ENCODE measurements around the gene TNXB.
"Not testable (repeated sequence)": the region's sequence is repeated elsewhere in the genome, so short reads cannot be mapped to it uniquely, and the experiment has no call there.

DNA sequence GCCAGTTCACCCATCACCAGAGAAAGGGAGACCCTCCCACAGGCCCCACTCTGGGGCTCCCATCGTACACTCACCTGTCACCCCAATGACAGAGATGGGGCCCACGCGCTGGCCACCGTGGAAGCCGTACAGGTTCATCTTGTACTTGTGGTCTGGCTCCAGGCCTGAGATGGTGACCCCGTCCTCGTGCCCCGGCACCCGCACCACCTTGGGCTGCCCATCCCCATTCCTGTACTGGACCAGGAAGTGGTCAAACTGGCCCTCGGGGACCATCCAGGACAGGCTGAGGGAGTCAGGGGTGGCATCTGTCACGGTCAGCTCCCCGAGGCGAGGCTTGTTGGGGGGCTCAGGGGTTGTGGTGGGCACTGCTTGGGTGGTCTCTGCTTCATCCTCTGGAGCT is 55.8 kb downstream of the TNXB start:
- TF ChIP-seq, protein P1, sequence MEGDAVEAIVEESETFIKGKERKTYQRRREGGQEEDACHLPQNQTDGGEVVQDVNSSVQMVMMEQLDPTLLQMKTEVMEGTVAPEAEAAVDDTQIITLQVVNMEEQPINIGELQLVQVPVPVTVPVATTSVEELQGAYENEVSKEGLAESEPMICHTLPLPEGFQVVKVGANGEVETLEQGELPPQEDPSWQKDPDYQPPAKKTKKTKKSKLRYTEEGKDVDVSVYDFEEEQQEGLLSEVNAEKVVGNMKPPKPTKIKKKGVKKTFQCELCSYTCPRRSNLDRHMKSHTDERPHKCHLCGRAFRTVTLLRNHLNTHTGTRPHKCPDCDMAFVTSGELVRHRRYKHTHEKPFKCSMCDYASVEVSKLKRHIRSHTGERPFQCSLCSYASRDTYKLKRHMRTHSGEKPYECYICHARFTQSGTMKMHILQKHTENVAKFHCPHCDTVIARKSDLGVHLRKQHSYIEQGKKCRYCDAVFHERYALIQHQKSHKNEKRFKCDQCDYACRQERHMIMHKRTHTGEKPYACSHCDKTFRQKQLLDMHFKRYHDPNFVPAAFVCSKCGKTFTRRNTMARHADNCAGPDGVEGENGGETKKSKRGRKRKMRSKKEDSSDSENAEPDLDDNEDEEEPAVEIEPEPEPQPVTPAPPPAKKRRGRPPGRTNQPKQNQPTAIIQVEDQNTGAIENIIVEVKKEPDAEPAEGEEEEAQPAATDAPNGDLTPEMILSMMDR (IDR thresholded peaks at IDR 0.05; ENCODE audit: extremely low read depth in 1 of 2, insufficient read depth in 1 of 2, low read depth in 1 of 2, low read length in 2 of 2): not testable (repeated sequence)
- not testable (repeated sequence) for TF ChIP-seq POLR2AphosphoS5 (IDR thresholded peaks at IDR 0.05; ENCODE audit: insufficient read depth, low read depth, low read length); POLR2A (IDR thresholded peaks at IDR 0.05; ENCODE audit: low read depth, low read length); EZH2 (IDR thresholded peaks at IDR 0.05; ENCODE audit: borderline replicate concordance, low read depth, low read length, severe bottlenecking); MAX (IDR thresholded peaks at IDR 0.05; ENCODE audit: insufficient read depth, insufficient read length); FOS (IDR thresholded peaks at IDR 0.05; ENCODE audit: borderline replicate concordance, insufficient read depth, low read length)

All from endothelial cell of umbilical vein (primary cell).